Uterus (tissue), 4 donors: ENCODE measurements around the gene NUDT10. TPM values are rescaled to one million over a fixed set of nuclear protein-coding genes. Genes with fewer than 3 reads are reported as not detected.
A peak's percentile ranks its signal among the peaks of the same experiment; 100 is the strongest.

ENCODE experiments used
- DNase-seq, 2 donors: peaks; one replicate each; pipeline ENCODE4 v3.0.0-alpha.2; 2019 to 2020
- H3K27ac ChIP-seq, 2 donors: fragments of 200-600 bp; sonication (generic); 1 replicate in 1 of 2; 2 replicates in 1 of 2; pipeline ENCODE4 v1.5.1; 2016 to 2018
- H3K27me3 ChIP-seq, 2 donors: fragments of 200-600 bp; sonication (generic); one replicate each; pipeline ENCODE4 v1.5.1; 2018 to 2019; ENCODE audit warnings: control low read depth in 1 of 2
- H3K36me3 ChIP-seq, 2 donors: fragments of 200-600 bp; sonication (generic); one replicate each; pipeline ENCODE4 v1.5.1; 2019; ENCODE audit warnings: control low read depth in 1 of 2
- H3K4me1 ChIP-seq, 2 donors: fragments of 200-600 bp; sonication (generic); one replicate each; pipeline ENCODE4 v1.5.1; 2018 to 2019; ENCODE audit warnings: control low read depth in 1 of 2
- H3K4me3 ChIP-seq, 2 donors: fragments of 200-600 bp; sonication (generic); 1 replicate in 1 of 2; 2 replicates in 1 of 2; pipeline ENCODE4 v1.5.1; 2018 to 2019; ENCODE audit warnings: mild to moderate bottlenecking in 1 of 2
- H3K9me3 ChIP-seq, 2 donors: fragments of 200-600 bp; sonication (generic); one replicate each; pipeline ENCODE4 v1.5.1; 2019; ENCODE audit warnings: control low read depth in 1 of 2
- POLR2A ChIP-seq, 2 donors: fragments of 450-650 bp; IDR thresholded peaks; one replicate each; pipeline ENCODE4 v1.6.1; 2016; ENCODE audit warnings: antibody characterized with exemption in 2 of 2, mild to moderate bottlenecking in 1 of 2, moderate library complexity in 1 of 2
- intact Hi-C: fragments of 100-400 bp; cut with DNase I; formaldehyde crosslinking; loops from one replicate; pipeline ENCODE4 v1.15.1; 2023; ENCODE audit warnings: low total_unique reads
- total RNA-seq, 4 donors: library from RNA; depleted of rRNA in 3 of 4; stranded (reverse); fragments of >200 nt in 3 of 4; gene quantifications; one replicate each; pipeline versions ENCODE4 v1.1.0 to v1.2.4, GENCODE V29; 2014 to 2023
- TF ChIP-seq, protein P1 (sequence below), 4 experiments: fragments of 200-600 bp in 2 of 4; fragments of 450-650 bp in 2 of 4; sonication (generic) in 2 of 4; IDR thresholded peaks; one replicate each; pipeline ENCODE4 v1.5.1; 2016 to 2019; ENCODE audit warnings: antibody characterized with exemption in 4 of 4, mild to moderate bottlenecking in 2 of 4, moderate library complexity in 1 of 4
- donor health status: DM: yes; HTN: yes; CAD: no.

The NUDT10 gene
- total RNA-seq, 4 donors from 2014 or later, result 3.8 to 45.9 (median 10.9) TPM

GRCh38 chrX:51334276-51334675 lies 1.7 kb downstream of the NUDT10 start:
- H3K4me1 ChIP-seq, result no peaks in the 10 kb centered on the region
- no peaks in the 10 kb centered on the region for H3K36me3 ChIP-seq
- H3K9me3 ChIP-seq, result no peaks in the 10 kb centered on the region
- no peaks in the 10 kb centered on the region for H3K27me3 ChIP-seq
- intact Hi-C loops, result no loop called here
- no peak overlapping the region for H3K27ac ChIP-seq
- no peak for TF ChIP-seq POLR2A (IDR thresholded peaks at IDR 0.05)
- no peak for DNase-seq
- no peak overlapping the region for H3K4me3 ChIP-seq

GRCh38 chrX:51336584-51336983 lies 4.0 kb downstream of the NUDT10 start:
- H3K27me3 ChIP-seq, result no peaks in the 10 kb centered on the region
- H3K36me3 ChIP-seq, result no peaks in the 10 kb centered on the region
- DNase-seq, result peak in 1 of 2 donors; percentile 27
- TF ChIP-seq, protein P1, sequence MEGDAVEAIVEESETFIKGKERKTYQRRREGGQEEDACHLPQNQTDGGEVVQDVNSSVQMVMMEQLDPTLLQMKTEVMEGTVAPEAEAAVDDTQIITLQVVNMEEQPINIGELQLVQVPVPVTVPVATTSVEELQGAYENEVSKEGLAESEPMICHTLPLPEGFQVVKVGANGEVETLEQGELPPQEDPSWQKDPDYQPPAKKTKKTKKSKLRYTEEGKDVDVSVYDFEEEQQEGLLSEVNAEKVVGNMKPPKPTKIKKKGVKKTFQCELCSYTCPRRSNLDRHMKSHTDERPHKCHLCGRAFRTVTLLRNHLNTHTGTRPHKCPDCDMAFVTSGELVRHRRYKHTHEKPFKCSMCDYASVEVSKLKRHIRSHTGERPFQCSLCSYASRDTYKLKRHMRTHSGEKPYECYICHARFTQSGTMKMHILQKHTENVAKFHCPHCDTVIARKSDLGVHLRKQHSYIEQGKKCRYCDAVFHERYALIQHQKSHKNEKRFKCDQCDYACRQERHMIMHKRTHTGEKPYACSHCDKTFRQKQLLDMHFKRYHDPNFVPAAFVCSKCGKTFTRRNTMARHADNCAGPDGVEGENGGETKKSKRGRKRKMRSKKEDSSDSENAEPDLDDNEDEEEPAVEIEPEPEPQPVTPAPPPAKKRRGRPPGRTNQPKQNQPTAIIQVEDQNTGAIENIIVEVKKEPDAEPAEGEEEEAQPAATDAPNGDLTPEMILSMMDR (IDR thresholded peaks at IDR 0.05), result peak; percentile 36 to 41 (median 40)
- no peak for TF ChIP-seq POLR2A (IDR thresholded peaks at IDR 0.05)
- H3K27ac ChIP-seq, result no peak overlapping the region
- intact Hi-C loops, result no loop called here
- H3K4me3 ChIP-seq, result no peak overlapping the region
- H3K9me3 ChIP-seq, result no peaks in the 10 kb centered on the region
- H3K4me1 ChIP-seq, result no peaks in the 10 kb centered on the region

DNA sequence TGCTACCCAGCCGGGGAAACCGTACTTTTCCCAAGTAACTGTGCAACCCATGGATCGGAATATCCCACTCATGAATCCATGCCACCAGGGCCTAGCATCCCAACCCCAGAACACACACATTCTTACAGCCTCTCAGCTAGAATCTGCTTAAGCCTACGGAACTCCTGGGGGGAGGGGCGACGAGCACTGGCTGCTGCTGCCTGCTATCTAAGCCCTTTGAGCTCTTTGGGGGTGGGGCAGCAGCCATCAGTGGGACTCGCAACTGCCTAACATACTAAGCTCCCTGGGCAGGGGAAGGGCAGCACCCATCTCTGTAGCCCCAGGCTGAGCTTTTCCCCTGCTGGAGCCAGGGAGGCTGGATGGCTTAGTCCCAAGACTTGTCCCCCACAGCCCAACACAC lies 28.6 kb downstream of the NUDT10 start:
- Histone ChIP-seq H3K27me3 (no peaks in the 10 kb centered on the region), H3K27ac (no peak overlapping the region), H3K9me3 (no peaks in the 10 kb centered on the region), H3K4me1 (no peaks in the 10 kb centered on the region), H3K4me3 (no peak overlapping the region), H3K36me3 (no peaks in the 10 kb centered on the region)
- DNase-seq, result no peak
- TF ChIP-seq, protein P1 (IDR thresholded peaks at IDR 0.05), result no peak
- TF ChIP-seq POLR2A (IDR thresholded peaks at IDR 0.05), result no peak
- intact Hi-C loops, result no loop called here

GRCh38 chrX:51376672-51377071 lies 44.0 kb downstream of the NUDT10 start:
- Histone ChIP-seq H3K4me3 (no peak overlapping the region), H3K27ac (no peak overlapping the region), H3K9me3 (no peaks in the 10 kb centered on the region), H3K4me1 (no peaks in the 10 kb centered on the region), H3K27me3 (no peaks in the 10 kb centered on the region), H3K36me3 (no peaks in the 10 kb centered on the region)
- intact Hi-C loops, result no loop called here
- no peak for TF ChIP-seq POLR2A (IDR thresholded peaks at IDR 0.05)
- TF ChIP-seq, protein P1 (IDR thresholded peaks at IDR 0.05), result no peak
- no peak for DNase-seq

Other genes starting within 250 kb of the NUDT10 start
- 10 to 100 TPM in 2 of 4 donors, 1 to 10 TPM in 2; 1.8 to 21.1 (median 7.8) TPM for gene NUDT11, start 163.8 kb downstream of the NUDT10 start, total RNA-seq